Stimulated activated CD8-positive, alpha-beta memory T cell treated with anti-CD3 and anti-CD28 coated beads, Interleukin-15, amount 100 ng/mL, for 24 hours (primary cell): Measurements from ENCODE around the gene RAB31.
"Not testable (repeated sequence)": the region's sequence is repeated elsewhere in the genome, so short reads cannot be mapped to it uniquely, and the experiment has no call there.

ENCODE experiments used
- DNase-seq: peaks from one replicate; pipeline ENCODE4 v3.0.0-alpha.2; 2020; ENCODE audit warnings: low read depth

The RAB31 gene

GRCh38 chr18:9762526-9762925 lies 54.4 kb downstream of the RAB31 start:
- DNase-seq = no peak

- no peak for DNase-seq
Measured at GRCh38 chr18:9763157-9763556, 55.1 kb downstream of the RAB31 start.

- no peak for DNase-seq
Measured at GRCh38 chr18:9764011-9764481, 55.9 kb downstream of the RAB31 start.

GRCh38 chr18:9765501-9765900 lies 57.4 kb downstream of the RAB31 start:
- no peak for DNase-seq

GRCh38 chr18:9766076-9766481 lies 58.0 kb downstream of the RAB31 start:
- no peak for DNase-seq

- DNase-seq = no peak
Measured at GRCh38 chr18:9766740-9767139, 58.6 kb downstream of the RAB31 start.

GRCh38 chr18:9768071-9768691 lies 60.1 kb downstream of the RAB31 start:
- DNase-seq = not testable (repeated sequence)

GRCh38 chr18:9770111-9770510 lies 62.0 kb downstream of the RAB31 start:
- DNase-seq = not testable (repeated sequence)

GRCh38 chr18:9771261-9771976 lies 63.3 kb downstream of the RAB31 start:
- DNase-seq = peak; percentile 34

- DNase-seq = no peak
Measured at GRCh38 chr18:9771977-9772660, 64.0 kb downstream of the RAB31 start.

- no peak for DNase-seq
Measured at GRCh38 chr18:9772847-9773677, 65.0 kb downstream of the RAB31 start.

- DNase-seq = no peak
Measured at GRCh38 chr18:9774150-9774549, 66.0 kb downstream of the RAB31 start.

- DNase-seq = no peak
Measured at GRCh38 chr18:9775178-9775577, 67.1 kb downstream of the RAB31 start.

- DNase-seq = no peak
Measured at GRCh38 chr18:9779630-9780029, 71.5 kb downstream of the RAB31 start.

- no peak for DNase-seq
Measured at GRCh38 chr18:9782073-9782857, 74.2 kb downstream of the RAB31 start.

GRCh38 chr18:9786631-9787030 lies 78.5 kb downstream of the RAB31 start:
- DNase-seq = no peak

GRCh38 chr18:9787036-9787435 lies 78.9 kb downstream of the RAB31 start:
- no peak for DNase-seq

- DNase-seq = no peak
Measured at GRCh38 chr18:9787712-9788111, 79.6 kb downstream of the RAB31 start.

GRCh38 chr18:9788140-9788539 lies 80.0 kb downstream of the RAB31 start:
- DNase-seq = no peak

GRCh38 chr18:9788860-9789259 lies 80.8 kb downstream of the RAB31 start:
- DNase-seq = no peak

GRCh38 chr18:9790261-9790660 lies 82.2 kb downstream of the RAB31 start:
- DNase-seq = no peak
